Measurements from ENCODE around the gene PKIG. TPM values are rescaled to one million over a fixed set of nuclear protein-coding genes. Genes with fewer than 3 reads are reported as not detected.

Gene PKIG
- polyA plus RNA-seq, 1 donor from 2014 or later: 174 TPM

- TF ChIP-seq POLR2AphosphoS5 (IDR thresholded peaks at IDR 0.05) (no peak), REST (IDR thresholded peaks at IDR 0.05; ENCODE audit: borderline replicate concordance) (no peak), TAF1 (IDR thresholded peaks at IDR 0.05; ENCODE audit: low read depth) (no peak)
- Histone ChIP-seq H3K4me2 (ENCODE audit: low read length) (no peak overlapping the region), H3K9me3 (ENCODE audit: low read length) (no peaks in the 10 kb centered on the region), H4K20me1 (ENCODE audit: insufficient read depth) (no peaks in the 10 kb centered on the region), H3K36me3 (ENCODE audit: insufficient read depth, low read length) (no peaks in the 10 kb centered on the region), H3K9me2 (ENCODE audit: insufficient read depth, low read length) (no peaks in the 10 kb centered on the region), H3K9ac (ENCODE audit: low read length) (no peak overlapping the region), H3K27ac (ENCODE audit: low read length) (no peak overlapping the region), H3K27me3 (ENCODE audit: insufficient read depth, low read depth, low read length) (no peaks in the 10 kb centered on the region), H3K4me3 (ENCODE audit: low read length) (no peak overlapping the region), H3K79me2 (replicated peaks; ENCODE audit: insufficient read depth, low read length) (peaks cover 12% of the 10 kb centered on the region), H2AFZ (ENCODE audit: low read depth, low read length) (no peak overlapping the region), H3F3A (ENCODE audit: insufficient read depth, low read length, poor library complexity, severe bottlenecking) (no peaks in the 10 kb centered on the region)
Observed at GRCh38 chr20:44547419-44547818, 35.0 kb upstream of the PKIG start.

- H3K4me3 ChIP-seq (ENCODE audit: low read length): no peak overlapping the region
- H2AFZ ChIP-seq (ENCODE audit: low read depth, low read length): no peak overlapping the region
- no peak overlapping the region for H3K4me2 ChIP-seq (ENCODE audit: low read length)
- no peaks in the 10 kb centered on the region for H3K36me3 ChIP-seq (ENCODE audit: insufficient read depth, low read length)
- H3K79me2 ChIP-seq (replicated peaks; ENCODE audit: insufficient read depth, low read length): peaks cover 9% of the 10 kb centered on the region
- H3K9me3 ChIP-seq (ENCODE audit: low read length): no peaks in the 10 kb centered on the region
- no peaks in the 10 kb centered on the region for H3K9me2 ChIP-seq (ENCODE audit: insufficient read depth, low read length)
- H3K27me3 ChIP-seq (ENCODE audit: insufficient read depth, low read depth, low read length): no peaks in the 10 kb centered on the region
- no peak for TF ChIP-seq SMC3 (conservative IDR thresholded peaks at IDR 0.05; ENCODE audit: poor library complexity)
- TF ChIP-seq POLR2AphosphoS5 (IDR thresholded peaks at IDR 0.05): no peak
- TF ChIP-seq RAD21 (conservative IDR thresholded peaks at IDR 0.05): no peak
- no peak for TF ChIP-seq REST (IDR thresholded peaks at IDR 0.05; ENCODE audit: borderline replicate concordance)
- TF ChIP-seq TAF1 (IDR thresholded peaks at IDR 0.05; ENCODE audit: low read depth): no peak
- no peak for TF ChIP-seq CTCF (IDR thresholded peaks at IDR 0.05; ENCODE audit: poor library complexity, severe bottlenecking)
- no peak for TF ChIP-seq EZH2 (IDR thresholded peaks at IDR 0.05; ENCODE audit: borderline replicate concordance, insufficient read depth, low read length, poor library complexity, severe bottlenecking)
- no peak for TF ChIP-seq MXI1 (conservative IDR thresholded peaks at IDR 0.05; ENCODE audit: poor library complexity, severe bottlenecking)
- no peak for TF ChIP-seq EP300 (conservative IDR thresholded peaks at IDR 0.05; ENCODE audit: poor library complexity, severe bottlenecking)
- H3K27ac ChIP-seq (ENCODE audit: low read length): no peak overlapping the region
- H3K9ac ChIP-seq (ENCODE audit: low read length): no peak overlapping the region
- H4K20me1 ChIP-seq (ENCODE audit: insufficient read depth): no peaks in the 10 kb centered on the region
- H3F3A ChIP-seq (ENCODE audit: insufficient read depth, low read length, poor library complexity, severe bottlenecking): no peaks in the 10 kb centered on the region
Observed at GRCh38 chr20:44549123-44549522, 33.3 kb upstream of the PKIG start.

Measured in neural cell (in vitro differentiated cells).